ENCODE measurements around the gene RAB3A.

The RAB3A gene

DNA sequence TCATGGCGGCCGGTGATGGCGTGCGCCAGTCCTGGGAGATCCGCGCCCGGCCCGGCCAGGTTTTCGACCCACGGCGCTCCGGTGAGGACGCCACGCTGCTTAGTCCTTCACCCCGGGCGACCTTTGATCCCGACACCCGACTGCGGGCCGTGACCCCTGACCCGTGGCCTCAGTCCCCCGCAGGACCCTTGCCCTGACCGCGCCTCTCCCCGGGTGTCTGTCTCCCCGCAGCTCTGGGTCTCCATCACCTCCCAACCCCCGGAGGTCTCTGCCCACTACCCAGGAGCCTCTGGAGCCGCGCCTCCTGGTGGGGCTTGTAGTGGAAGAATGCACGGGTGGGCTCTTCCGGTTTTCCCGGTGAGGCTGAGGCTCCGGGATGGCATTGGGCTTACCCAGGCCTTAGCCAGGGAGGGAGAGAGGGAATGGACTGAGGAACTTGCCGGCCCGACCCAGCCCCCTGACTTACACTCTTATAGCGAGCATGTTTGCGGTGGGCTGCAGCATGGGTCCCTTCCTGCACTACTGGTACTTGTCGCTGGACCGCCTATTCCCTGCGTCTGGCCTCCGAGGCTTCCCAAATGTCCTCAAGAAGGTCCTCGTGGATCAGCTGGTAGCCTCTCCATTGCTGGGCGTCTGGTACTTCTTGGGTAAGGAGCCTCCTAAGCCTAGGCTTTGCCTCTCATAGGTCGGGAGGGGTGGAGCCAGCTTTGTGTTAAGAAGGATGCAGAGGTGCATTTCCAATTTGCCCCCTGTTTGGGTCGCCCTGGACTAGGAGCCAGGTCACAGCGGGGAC lies 10.3 kb downstream of the RAB3A start:
- Histone ChIP-seq H3K4me3 (ENCODE audit: low read depth in 1 of 2, low read length in 2 of 2) (peak overlapping the region; percentile 73 to 91; a peak in 3 of 4 replicates), H3K4me1 (ENCODE audit: insufficient read depth, low read length) (peaks cover 26% of the 10 kb centered on the region), H3K36me3 (ENCODE audit: insufficient read depth, low read length) (peaks cover 22% of the 10 kb centered on the region), H4K20me1 (ENCODE audit: insufficient read depth, low read length) (0 out of 2 replicates have a peak, but pooled peaks cover 4% of the 10 kb centered on the region), H3K79me2 (ENCODE audit: insufficient read depth, low read length) (peaks cover 10% of the 10 kb centered on the region), H3K27me3 (ENCODE audit: insufficient read depth, low read length, poor library complexity) (no peaks in the 10 kb centered on the region), H3K9ac (ENCODE audit: low read depth, low read length) (peak overlapping the region; percentile 87), H2AFZ (ENCODE audit: low read depth, low read length) (peak overlapping the region; percentile 82), H3K4me2 (ENCODE audit: insufficient read depth, low read length) (peak overlapping the region; percentile 89), H3K9me3 (ENCODE audit: insufficient read depth, low read length, severe bottlenecking) (no peaks in the 10 kb centered on the region), H3K27ac (ENCODE audit: low read length) (peak overlapping the region; percentile 75)
- no peak for ATAC-seq (ENCODE audit: insufficient read depth, low read depth)
- TF ChIP-seq EZH2 (IDR thresholded peaks at IDR 0.05; ENCODE audit: borderline replicate concordance, low read depth, low read length, severe bottlenecking), result no peak
- TF ChIP-seq, protein P1, sequence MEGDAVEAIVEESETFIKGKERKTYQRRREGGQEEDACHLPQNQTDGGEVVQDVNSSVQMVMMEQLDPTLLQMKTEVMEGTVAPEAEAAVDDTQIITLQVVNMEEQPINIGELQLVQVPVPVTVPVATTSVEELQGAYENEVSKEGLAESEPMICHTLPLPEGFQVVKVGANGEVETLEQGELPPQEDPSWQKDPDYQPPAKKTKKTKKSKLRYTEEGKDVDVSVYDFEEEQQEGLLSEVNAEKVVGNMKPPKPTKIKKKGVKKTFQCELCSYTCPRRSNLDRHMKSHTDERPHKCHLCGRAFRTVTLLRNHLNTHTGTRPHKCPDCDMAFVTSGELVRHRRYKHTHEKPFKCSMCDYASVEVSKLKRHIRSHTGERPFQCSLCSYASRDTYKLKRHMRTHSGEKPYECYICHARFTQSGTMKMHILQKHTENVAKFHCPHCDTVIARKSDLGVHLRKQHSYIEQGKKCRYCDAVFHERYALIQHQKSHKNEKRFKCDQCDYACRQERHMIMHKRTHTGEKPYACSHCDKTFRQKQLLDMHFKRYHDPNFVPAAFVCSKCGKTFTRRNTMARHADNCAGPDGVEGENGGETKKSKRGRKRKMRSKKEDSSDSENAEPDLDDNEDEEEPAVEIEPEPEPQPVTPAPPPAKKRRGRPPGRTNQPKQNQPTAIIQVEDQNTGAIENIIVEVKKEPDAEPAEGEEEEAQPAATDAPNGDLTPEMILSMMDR (IDR thresholded peaks at IDR 0.05; ENCODE audit: borderline replicate concordance, extremely low read depth, low read length, poor library complexity, severe bottlenecking), result no peak
- peak; percentile 19 for DNase-seq

DNA sequence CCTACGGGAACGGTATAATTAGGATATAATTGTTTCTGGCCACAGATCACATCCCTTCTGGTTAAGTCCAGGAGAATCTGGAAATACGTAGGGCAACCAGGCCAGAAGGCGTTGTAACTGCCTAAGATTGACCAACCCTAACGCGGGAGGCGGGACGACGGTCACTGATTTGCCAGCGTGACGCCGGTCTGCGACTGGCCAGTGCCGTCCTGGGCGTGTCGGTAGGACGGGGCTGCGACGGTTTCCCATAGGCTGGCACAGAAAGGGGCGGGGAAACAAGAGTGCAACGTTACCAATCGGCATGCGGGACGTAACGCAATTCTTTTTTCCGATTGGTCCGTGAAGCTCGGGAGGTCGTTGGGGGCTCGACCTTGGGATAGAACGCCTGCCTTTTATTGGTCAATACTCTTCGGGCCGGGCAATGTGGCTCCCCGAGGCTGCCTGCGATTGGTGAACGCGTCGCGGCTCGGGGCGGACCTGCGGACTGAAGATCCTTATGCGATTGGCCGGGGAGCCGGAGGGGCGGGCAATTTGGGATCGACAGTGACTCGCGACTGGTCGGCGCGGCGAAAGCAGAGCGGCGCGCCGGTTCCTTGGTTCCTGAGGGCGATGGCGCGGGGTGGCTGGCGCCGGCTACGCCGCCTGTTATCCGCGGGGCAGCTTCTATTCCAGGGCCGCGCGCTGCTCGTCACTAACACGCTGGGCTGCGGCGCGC lies 11.0 kb downstream of the RAB3A start, which contains the start of gene MPV17L2:
Gene MPV17L2 (plus strand): TSS at position 546 of the 715 bp plus-strand sequence. CDS start 64 bp downstream, at position 610.
- H3K9me3 ChIP-seq (ENCODE audit: insufficient read depth, low read length, severe bottlenecking), result no peaks in the 10 kb centered on the region
- H2AFZ ChIP-seq (ENCODE audit: low read depth, low read length), result peak within 1 kb of the TSS; percentile 82
- H3K4me3 ChIP-seq (ENCODE audit: low read depth in 1 of 2, low read length in 2 of 2), result peak within 1 kb of the TSS; percentile 73 to 91; a peak in 3 of 4 replicates
- peaks cover 10% of the 10 kb centered on the region for H3K79me2 ChIP-seq (ENCODE audit: insufficient read depth, low read length)
- H3K27me3 ChIP-seq (ENCODE audit: insufficient read depth, low read length, poor library complexity), result no peaks in the 10 kb centered on the region
- H3K27ac ChIP-seq (ENCODE audit: low read length), result peak within 1 kb of the TSS; percentile 75
- H3K4me1 ChIP-seq (ENCODE audit: insufficient read depth, low read length), result peaks cover 26% of the 10 kb centered on the region
- DNase-seq (peak; percentile 99), ATAC-seq (ENCODE audit: insufficient read depth, low read depth) (peak; percentile 92)
- 0 out of 2 replicates have a peak, but pooled peaks cover 4% of the 10 kb centered on the region for H4K20me1 ChIP-seq (ENCODE audit: insufficient read depth, low read length)
- peak within 1 kb of the TSS; percentile 87 for H3K9ac ChIP-seq (ENCODE audit: low read depth, low read length)
- peaks cover 14% of the 10 kb centered on the region for H3K36me3 ChIP-seq (ENCODE audit: insufficient read depth, low read length)
- peak; percentile 65 for TF ChIP-seq EZH2 (IDR thresholded peaks at IDR 0.05; ENCODE audit: borderline replicate concordance, low read depth, low read length, severe bottlenecking)
- TF ChIP-seq, protein P1 (IDR thresholded peaks at IDR 0.05; ENCODE audit: borderline replicate concordance, extremely low read depth, low read length, poor library complexity, severe bottlenecking), result no peak
- H3K4me2 ChIP-seq (ENCODE audit: insufficient read depth, low read length), result peak within 1 kb of the TSS; percentile 89

DNA sequence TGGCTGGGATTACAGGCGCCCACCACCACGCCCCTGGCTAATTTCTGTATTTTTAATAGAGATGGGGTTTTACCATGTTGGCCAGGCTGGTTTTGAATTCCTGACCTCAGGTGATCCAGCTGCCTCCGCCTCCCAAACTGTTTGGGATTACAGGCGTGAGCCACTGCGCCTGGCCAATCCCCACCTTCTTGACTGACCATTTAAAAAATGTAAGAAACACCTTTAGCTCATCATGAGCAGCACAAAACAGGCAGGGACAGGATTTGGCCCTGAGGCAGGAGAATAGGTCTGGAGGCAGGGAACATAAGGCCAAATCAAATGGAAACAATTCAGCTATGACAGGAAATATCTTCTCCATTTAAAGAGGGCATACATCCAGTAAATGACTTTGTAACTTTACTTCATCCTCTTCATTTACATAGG lies 12.2 kb downstream of the RAB3A start:
- Histone ChIP-seq H3K4me3 (ENCODE audit: low read depth in 1 of 2, low read length in 2 of 2) (peak overlapping the region in 1 of 2 experiments; percentile 63; a peak in 1 of 4 replicates), H3K79me2 (ENCODE audit: insufficient read depth, low read length) (peaks cover 10% of the 10 kb centered on the region), H3K27me3 (ENCODE audit: insufficient read depth, low read length, poor library complexity) (no peaks in the 10 kb centered on the region), H3K4me2 (ENCODE audit: insufficient read depth, low read length) (peak overlapping the region; percentile 80; the same call in 1 of the 2 replicates), H3K36me3 (ENCODE audit: insufficient read depth, low read length) (peaks cover 14% of the 10 kb centered on the region), H4K20me1 (ENCODE audit: insufficient read depth, low read length) (0 out of 2 replicates have a peak, but pooled peaks cover 4% of the 10 kb centered on the region), H3K9ac (ENCODE audit: low read depth, low read length) (no peak overlapping the region), H2AFZ (ENCODE audit: low read depth, low read length) (peak overlapping the region; percentile 48), H3K9me3 (ENCODE audit: insufficient read depth, low read length, severe bottlenecking) (no peaks in the 10 kb centered on the region), H3K27ac (ENCODE audit: low read length) (peak overlapping the region; percentile 28; the same call in 1 of the 2 replicates), H3K4me1 (ENCODE audit: insufficient read depth, low read length) (peaks cover 26% of the 10 kb centered on the region)
- DNase-seq (no peak), ATAC-seq (ENCODE audit: insufficient read depth, low read depth) (no peak)
- TF ChIP-seq EZH2 (IDR thresholded peaks at IDR 0.05; ENCODE audit: borderline replicate concordance, low read depth, low read length, severe bottlenecking), result no peak
- TF ChIP-seq, protein P1 (IDR thresholded peaks at IDR 0.05; ENCODE audit: borderline replicate concordance, extremely low read depth, low read length, poor library complexity, severe bottlenecking), result no peak
